ENCODE measurements around the gene ZDHHC24.

DNA sequence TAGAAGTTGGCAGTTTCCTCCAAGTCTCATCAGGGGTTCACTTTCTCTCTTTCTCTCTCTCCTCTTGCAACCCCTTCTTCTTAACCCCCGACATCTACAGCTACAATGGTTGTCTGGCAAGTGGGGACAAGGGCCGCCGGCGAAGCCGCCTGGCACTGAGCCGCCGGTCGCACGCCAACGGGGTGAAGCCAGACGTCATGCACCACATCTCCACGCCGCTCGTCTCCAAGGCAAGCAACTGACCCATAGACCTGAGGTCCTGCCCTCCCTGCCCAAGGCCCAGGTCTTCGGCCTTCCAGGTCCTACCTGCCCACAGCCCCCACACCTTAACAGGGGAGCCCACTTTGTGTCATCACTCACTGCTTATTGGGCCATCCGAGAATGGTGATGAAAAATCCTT, 74.7 kb downstream of the ZDHHC24 start:
- TF ChIP-seq POLR2A (IDR thresholded peaks at IDR 0.05), result no peak
- TF ChIP-seq, protein P1, sequence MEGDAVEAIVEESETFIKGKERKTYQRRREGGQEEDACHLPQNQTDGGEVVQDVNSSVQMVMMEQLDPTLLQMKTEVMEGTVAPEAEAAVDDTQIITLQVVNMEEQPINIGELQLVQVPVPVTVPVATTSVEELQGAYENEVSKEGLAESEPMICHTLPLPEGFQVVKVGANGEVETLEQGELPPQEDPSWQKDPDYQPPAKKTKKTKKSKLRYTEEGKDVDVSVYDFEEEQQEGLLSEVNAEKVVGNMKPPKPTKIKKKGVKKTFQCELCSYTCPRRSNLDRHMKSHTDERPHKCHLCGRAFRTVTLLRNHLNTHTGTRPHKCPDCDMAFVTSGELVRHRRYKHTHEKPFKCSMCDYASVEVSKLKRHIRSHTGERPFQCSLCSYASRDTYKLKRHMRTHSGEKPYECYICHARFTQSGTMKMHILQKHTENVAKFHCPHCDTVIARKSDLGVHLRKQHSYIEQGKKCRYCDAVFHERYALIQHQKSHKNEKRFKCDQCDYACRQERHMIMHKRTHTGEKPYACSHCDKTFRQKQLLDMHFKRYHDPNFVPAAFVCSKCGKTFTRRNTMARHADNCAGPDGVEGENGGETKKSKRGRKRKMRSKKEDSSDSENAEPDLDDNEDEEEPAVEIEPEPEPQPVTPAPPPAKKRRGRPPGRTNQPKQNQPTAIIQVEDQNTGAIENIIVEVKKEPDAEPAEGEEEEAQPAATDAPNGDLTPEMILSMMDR (IDR thresholded peaks at IDR 0.05), result no peak
